GM18873 (cell line): ENCODE data around the gene ATXN7L1.

Source experiments
- ATAC-seq: cut with Tn5 transposase; IDR thresholded peaks from one replicate; pipeline ENCODE4 v1.9.1; 2021; ENCODE audit warnings: mild to moderate bottlenecking, moderate library complexity, moderate number of reproducible peaks; ENCODE audit not compliant: unreplicated experiment, low FRiP score

Gene ATXN7L1

GRCh38 chr7:105830405-105831301 lies 45.7 kb downstream of the ATXN7L1 start:
- no peak for ATAC-seq

GRCh38 chr7:105829681-105830322 lies 46.6 kb downstream of the ATXN7L1 start:
- no peak for ATAC-seq

DNA sequence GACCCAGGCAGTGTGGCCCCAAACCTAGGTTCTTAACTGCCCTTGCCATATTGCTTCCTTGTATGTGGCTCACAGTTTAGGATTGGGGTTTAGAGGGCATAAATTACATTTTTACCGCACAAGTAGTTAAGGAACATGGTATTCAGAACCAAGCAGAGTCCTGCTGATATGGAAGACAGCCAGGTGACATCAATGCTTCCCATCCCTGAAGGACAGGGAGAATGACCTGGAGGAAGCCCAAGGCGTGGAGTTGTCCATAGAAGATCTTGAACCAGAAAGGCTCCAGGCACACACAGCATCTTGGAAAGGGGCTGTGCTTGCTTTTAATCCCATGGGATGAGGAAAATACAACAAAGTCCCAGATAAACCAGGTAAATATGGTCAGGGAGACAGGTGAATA lies 48.3 kb downstream of the ATXN7L1 start:
- ATAC-seq = no peak

DNA sequence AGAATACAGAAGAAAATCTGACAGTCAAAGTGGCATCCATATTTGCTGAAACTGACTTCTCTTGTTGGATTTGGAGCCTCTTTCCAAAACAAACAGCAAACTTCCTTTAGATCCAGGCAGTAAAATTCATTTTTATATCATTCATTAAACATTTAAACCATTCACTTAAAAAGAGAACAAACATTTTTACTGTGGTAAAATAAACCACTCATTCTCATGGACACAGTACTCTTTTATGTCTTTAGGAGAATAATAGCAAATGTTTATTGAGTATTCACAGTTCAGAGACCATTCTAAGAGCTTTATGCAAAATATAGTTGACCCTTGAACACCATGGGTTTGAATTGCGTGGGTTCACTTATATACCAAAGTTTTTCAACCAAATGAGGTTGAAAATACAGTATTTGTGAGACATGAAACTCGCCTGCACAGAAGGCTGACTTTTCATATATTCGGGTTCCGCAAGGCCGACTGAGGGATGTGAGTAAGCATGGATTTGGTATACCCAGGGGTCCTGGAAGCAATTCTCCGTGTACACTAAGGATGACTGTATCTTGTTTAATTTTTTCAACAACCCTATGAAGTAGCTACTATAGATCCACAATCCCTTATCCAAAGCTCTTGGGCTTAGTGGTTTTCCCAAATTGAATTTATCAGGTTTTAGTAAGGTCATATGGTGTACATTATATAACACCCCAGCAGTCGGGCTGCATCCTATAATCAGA lies 49.1 kb downstream of the ATXN7L1 start:
- ATAC-seq = no peak

DNA sequence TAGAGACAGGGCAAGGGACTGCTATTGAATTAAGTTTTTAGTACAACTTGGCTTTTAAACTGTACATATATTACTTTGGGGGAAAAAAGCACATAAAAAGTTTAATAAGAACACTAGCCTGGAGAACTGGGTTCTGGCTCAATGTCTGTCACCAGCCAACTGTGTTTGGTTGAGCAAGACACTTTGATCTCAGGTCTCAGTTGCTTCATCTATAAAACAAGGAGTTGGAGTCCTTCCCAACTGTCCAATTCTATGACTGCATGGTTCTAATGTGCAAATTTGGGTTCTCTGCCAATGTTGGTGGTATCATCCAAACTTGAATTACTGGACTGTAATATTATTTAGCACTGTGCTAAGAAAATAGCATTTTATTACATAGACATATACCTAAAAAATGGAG lies 50.3 kb downstream of the ATXN7L1 start:
- no peak for ATAC-seq

DNA sequence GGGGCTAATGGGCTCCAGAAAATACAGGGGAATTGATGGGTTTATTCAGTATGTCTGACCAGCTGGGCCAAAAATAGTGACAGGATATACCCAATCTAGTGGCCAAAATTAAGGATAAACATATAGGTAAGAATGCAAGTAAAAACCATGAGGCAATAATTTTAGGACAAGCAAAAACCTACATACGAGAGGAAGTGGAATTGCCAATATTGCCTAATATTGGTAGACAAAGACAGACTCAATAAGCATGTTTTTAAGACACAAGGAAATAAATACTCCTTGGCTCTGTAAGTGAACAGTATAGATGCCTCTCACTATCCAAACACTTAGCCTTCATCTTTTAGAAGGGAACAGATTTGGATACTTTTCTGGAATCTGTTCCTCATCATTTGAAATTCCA lies 51.0 kb downstream of the ATXN7L1 start:
- ATAC-seq = no peak

GRCh38 chr7:105822806-105823205 lies 53.6 kb downstream of the ATXN7L1 start:
- no peak for ATAC-seq

DNA sequence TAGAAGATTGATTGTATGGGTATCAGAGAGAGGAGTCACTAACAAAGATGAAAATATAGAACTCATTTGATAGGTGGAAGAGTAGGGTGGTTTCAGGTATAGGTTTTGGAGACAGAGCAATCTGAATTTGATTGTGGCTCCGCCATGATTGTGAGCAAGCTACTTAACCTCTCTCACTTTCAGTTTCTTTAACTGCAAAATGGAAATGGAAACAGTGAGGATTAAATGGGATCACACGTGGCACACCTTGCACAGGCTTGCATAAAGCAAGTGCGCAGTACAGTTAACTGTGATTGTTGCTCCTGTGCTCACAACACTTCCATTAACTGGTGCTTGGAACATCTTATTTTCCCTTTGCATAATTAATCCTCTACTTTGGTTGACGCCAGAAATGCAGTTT lies 54.9 kb downstream of the ATXN7L1 start:
- no peak for ATAC-seq

DNA sequence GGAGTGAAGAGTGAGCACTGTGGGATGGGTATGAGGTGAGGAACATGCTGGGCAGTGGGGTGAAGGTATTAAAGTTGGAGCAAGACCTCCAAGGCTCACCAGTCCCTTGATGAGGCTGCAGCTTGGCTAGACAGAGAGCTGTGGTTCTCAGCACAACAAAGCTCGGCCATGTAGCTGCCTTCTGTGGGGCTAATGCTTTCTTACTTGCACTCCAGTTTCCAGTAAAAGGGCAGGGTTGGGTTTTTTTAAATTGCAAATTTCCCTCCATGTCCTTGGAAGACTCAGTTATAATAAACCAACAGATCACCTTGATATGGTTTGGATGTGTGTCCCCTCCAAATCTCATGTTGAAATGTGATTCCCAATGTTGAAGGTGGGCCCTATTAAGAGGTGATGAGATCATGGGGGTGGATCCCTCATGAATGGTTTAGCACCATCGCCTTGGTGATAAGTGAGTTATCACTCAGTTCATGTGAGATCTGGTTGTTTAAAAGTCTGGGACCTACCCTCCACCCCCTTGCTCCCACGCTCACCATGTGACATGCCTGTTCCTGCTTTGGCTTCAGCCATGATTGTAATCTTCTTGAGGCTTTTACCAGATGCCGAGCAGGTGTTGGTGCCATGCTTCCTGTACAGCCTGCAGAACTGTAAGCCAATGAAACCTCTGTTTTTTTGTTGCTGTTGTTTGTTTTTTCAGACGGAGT lies 55.9 kb downstream of the ATXN7L1 start:
- no peak for ATAC-seq

- no peak for ATAC-seq
These were observed 56.8 kb downstream of the ATXN7L1 start for GRCh38 chr7:105819559-105819958.

GRCh38 chr7:105816954-105817615 lies 59.3 kb downstream of the ATXN7L1 start:
- no peak for ATAC-seq

- no peak for ATAC-seq
These were observed 60.0 kb downstream of the ATXN7L1 start for GRCh38 chr7:105816266-105816843.

DNA sequence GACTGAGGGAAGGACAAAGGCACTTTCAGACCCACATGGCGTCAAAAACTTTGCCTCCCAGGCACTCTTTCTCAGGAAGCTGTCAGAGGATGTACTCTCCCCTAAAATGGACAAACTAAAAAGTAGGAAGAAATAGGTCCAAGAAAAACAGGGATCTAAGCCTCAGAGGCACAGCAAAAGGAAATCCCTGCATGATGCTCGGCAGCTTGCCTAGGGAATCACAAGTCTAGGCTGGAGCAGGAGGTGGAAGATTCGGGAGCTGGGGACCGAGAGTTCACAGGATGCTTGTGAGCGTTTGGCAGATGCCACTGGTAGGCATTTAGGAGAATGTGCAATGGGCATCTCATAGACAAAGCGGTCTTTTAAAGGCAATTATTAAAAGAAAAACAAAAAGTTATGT lies 60.8 kb downstream of the ATXN7L1 start:
- no peak for ATAC-seq

DNA sequence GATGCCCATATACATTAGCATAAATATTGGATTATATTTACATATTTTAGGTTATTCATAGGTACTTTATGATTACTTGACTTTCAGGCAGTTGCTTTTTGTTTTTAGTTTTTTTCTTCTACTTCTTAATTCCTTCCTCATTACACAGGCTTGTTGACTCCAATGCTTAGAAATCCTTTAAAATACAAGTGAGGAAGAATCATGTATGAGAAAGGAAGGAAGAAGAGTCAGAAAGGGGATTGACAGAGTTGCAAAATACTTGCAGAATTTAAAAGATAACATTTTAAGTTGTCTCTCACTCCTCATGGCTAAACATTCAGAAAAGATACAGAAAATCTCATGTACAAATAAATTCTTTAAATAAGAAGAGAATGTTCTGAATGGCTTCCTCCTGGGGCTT lies 61.9 kb downstream of the ATXN7L1 start:
- ATAC-seq = no peak

GRCh38 chr7:105811189-105811847 lies 65.1 kb downstream of the ATXN7L1 start:
- no peak for ATAC-seq

- ATAC-seq = no peak
These were observed 65.8 kb downstream of the ATXN7L1 start for GRCh38 chr7:105810556-105810955.

GRCh38 chr7:105808703-105809590 lies 67.5 kb downstream of the ATXN7L1 start:
- peak; percentile 97 for ATAC-seq

DNA sequence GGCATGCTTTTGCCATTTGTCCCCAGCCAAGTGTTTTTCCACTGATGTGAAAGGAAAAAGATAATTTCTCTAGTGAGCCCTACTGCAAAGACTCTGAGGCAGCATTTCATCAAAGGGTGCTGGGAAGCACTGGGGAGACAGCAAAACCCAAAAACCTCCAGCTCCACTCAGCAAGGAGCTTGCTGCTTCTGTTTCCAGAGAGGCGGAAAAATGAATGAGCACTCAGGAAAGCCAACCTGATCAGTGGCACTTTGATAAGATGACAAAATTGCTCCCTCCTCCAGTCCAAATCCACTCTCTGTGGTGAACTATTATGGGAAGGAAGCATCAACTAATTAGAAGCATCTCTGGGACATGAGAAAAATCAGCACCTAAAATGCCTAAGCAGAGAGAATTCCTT lies 68.2 kb downstream of the ATXN7L1 start:
- ATAC-seq = no peak
